Thyroid gland (tissue), 4 donors: ENCODE data around the gene NSFL1C.

Experiments used
- CTCF ChIP-seq, 6 experiments: fragments of 200-600 bp in 3 of 6; fragments of 450-650 bp in 3 of 6; sonication (generic) in 3 of 6; IDR thresholded peaks; one replicate each; pipeline ENCODE4 v1.5.1; 2016 to 2019; ENCODE audit warnings: antibody characterized with exemption in 6 of 6, mild to moderate bottlenecking in 2 of 6, inconsistent platforms in 1 of 6, moderate library complexity in 1 of 6
- POLR2A ChIP-seq, 2 donors: fragments of 450-650 bp; IDR thresholded peaks; one replicate each; pipeline ENCODE4 v1.6.1; 2017; ENCODE audit warnings: antibody characterized with exemption in 2 of 2, mild to moderate bottlenecking in 2 of 2, moderate library complexity in 1 of 2

DNA sequence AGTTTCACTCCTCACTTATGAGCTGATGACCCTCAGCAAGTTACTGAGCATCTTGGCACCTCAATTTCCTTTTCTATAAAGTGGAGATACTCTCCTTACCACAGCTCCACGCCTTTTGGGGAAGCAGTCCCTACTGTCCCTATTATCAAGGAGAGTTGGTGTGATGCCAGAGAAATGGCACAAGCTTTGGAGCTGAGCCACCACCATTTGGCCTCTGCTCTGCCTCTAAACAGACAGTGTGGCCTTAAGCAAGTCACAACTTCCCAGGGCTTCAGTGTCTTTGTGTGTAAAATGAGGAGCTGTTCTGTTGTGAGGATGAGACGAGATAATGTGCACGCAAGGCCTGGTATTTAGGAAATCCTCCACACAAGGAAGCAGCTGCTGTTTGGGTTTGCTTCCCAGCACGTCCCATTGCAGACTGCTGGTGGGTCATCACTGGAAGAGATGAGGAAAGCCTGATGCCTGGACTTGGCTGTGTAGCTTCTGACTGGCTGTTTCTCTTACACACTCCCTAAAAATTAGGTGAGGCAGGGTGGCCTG, 18.5 kb downstream of the NSFL1C start:
- no peak for TF ChIP-seq CTCF (IDR thresholded peaks at IDR 0.05)
- no peak for TF ChIP-seq POLR2A (IDR thresholded peaks at IDR 0.05)
